Loucy (cell line): Measurements from ENCODE around the gene DAP.

Experiments used
- H2AFZ ChIP-seq: fragments of 200-600 bp; sonication (generic); 2 replicates; pipeline ENCODE4 v1.6.0; 2016; ENCODE audit warnings: antibody characterized with exemption, mild to moderate bottlenecking, low read length, moderate library complexity
- H3F3A ChIP-seq: fragments of 200-600 bp; 2 replicates; pipeline ENCODE4 v1.6.0; 2016; ENCODE audit warnings: antibody characterized with exemption, low read depth, mild to moderate bottlenecking
- H3K27me3 ChIP-seq: fragments of 200-600 bp; sonication (generic); 2 replicates; pipeline ENCODE4 v1.6.1; 2014; ENCODE audit warnings: low read length, mild to moderate bottlenecking; ENCODE audit not compliant: insufficient read depth, poor library complexity, severe bottlenecking
- H3K36me3 ChIP-seq: fragments of 200-600 bp; sonication (generic); 2 replicates; pipeline ENCODE4 v1.6.1; 2016; ENCODE audit warnings: low read length; ENCODE audit not compliant: insufficient read depth
- H3K4me1 ChIP-seq: fragments of 200-600 bp; sonication (generic); 2 replicates; pipeline ENCODE4 v1.5.1; 2014; ENCODE audit warnings: low read length, mild to moderate bottlenecking; ENCODE audit not compliant: insufficient read depth, poor library complexity, severe bottlenecking
- H3K4me2 ChIP-seq: fragments of 200-600 bp; sonication (generic); 2 replicates; pipeline ENCODE4 v1.6.0; 2014; ENCODE audit warnings: antibody characterized with exemption, low read length, low read depth, mild to moderate bottlenecking; ENCODE audit not compliant: poor library complexity, severe bottlenecking
- H3K4me3 ChIP-seq: fragments of 200-600 bp; sonication (generic); 2 replicates; pipeline ENCODE4 v1.5.1; 2014; ENCODE audit warnings: low read length, mild to moderate bottlenecking, mixed read lengths; ENCODE audit not compliant: poor library complexity, severe bottlenecking
- H3K79me2 ChIP-seq: fragments of 200-600 bp; sonication (generic); 2 replicates; pipeline ENCODE4 v1.6.1; 2014; ENCODE audit warnings: low read length; ENCODE audit not compliant: insufficient read depth
- H3K9ac ChIP-seq: fragments of 200-600 bp; sonication (generic); 2 replicates; pipeline ENCODE4 v1.6.0; 2014; ENCODE audit warnings: mild to moderate bottlenecking, low read depth, low read length, moderate library complexity; ENCODE audit not compliant: poor library complexity, severe bottlenecking
- H3K9me2 ChIP-seq: fragments of 200-600 bp; sonication (generic); replicated peaks from 2 replicates; pipeline ENCODE4 v1.6.1; 2016; ENCODE audit warnings: low read depth, low read length, mixed read lengths
- H3K9me3 ChIP-seq: fragments of 200-600 bp; sonication (generic); 2 replicates; pipeline ENCODE4 v1.6.1; 2014; ENCODE audit warnings: mild to moderate bottlenecking, antibody characterized with exemption, low read length, low read depth; ENCODE audit not compliant: insufficient read depth
- H4K20me1 ChIP-seq: fragments of 200-600 bp; sonication (generic); 2 replicates; pipeline ENCODE4 v1.6.0; 2014; ENCODE audit warnings: antibody characterized with exemption, low read length, mild to moderate bottlenecking; ENCODE audit not compliant: insufficient read depth, poor library complexity, severe bottlenecking
- EZH2phosphoT487 ChIP-seq: fragments of 200-600 bp; IDR thresholded peaks from 2 replicates; pipeline ENCODE4 v1.6.1; 2018; ENCODE audit warnings: antibody characterized with exemption, mild to moderate bottlenecking, moderate library complexity, borderline replicate concordance
- TF ChIP-seq, protein P1 (sequence below): fragments of 200-600 bp; sonication (generic); conservative IDR thresholded peaks from 2 replicates; pipeline ENCODE4 v1.5.1; 2014; ENCODE audit warnings: mild to moderate bottlenecking, antibody characterized with exemption, low read length

Gene DAP

DNA sequence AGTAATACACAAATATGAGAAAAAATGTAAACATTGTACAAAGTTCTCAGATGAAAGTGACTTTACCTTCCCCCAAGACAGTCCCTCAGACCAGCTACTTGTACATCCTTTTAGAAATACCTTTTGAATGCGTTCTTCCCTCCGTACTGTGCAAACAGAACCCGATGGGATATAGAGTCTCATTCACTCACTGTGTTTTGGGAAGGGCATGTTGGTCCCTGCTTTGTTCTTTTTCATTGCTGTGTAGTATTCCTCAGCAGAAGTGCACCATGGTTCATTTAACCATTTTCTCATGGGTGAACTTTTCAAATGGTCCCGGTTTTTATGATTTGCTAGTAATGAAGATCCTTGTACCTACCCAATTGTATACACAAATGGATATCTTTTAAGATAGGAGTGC, 102.8 kb downstream of the DAP start:
- no peak for TF ChIP-seq EZH2phosphoT487
- TF ChIP-seq, protein P1, sequence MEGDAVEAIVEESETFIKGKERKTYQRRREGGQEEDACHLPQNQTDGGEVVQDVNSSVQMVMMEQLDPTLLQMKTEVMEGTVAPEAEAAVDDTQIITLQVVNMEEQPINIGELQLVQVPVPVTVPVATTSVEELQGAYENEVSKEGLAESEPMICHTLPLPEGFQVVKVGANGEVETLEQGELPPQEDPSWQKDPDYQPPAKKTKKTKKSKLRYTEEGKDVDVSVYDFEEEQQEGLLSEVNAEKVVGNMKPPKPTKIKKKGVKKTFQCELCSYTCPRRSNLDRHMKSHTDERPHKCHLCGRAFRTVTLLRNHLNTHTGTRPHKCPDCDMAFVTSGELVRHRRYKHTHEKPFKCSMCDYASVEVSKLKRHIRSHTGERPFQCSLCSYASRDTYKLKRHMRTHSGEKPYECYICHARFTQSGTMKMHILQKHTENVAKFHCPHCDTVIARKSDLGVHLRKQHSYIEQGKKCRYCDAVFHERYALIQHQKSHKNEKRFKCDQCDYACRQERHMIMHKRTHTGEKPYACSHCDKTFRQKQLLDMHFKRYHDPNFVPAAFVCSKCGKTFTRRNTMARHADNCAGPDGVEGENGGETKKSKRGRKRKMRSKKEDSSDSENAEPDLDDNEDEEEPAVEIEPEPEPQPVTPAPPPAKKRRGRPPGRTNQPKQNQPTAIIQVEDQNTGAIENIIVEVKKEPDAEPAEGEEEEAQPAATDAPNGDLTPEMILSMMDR, result no peak
- no peaks in the 10 kb centered on the region for H3K79me2 ChIP-seq
- H2AFZ ChIP-seq, result no peak overlapping the region
- H4K20me1 ChIP-seq, result no peaks in the 10 kb centered on the region
- no peaks in the 10 kb centered on the region for H3K36me3 ChIP-seq
- no peaks in the 10 kb centered on the region for H3K4me1 ChIP-seq
- H3K4me2 ChIP-seq, result no peak overlapping the region
- H3K4me3 ChIP-seq, result no peak overlapping the region
- no peaks in the 10 kb centered on the region for H3K9me3 ChIP-seq
- H3K27me3 ChIP-seq, result no peaks in the 10 kb centered on the region
- no peak overlapping the region for H3K9ac ChIP-seq
- H3K9me2 ChIP-seq, result no peaks in the 10 kb centered on the region
- no peaks in the 10 kb centered on the region for H3F3A ChIP-seq

DNA sequence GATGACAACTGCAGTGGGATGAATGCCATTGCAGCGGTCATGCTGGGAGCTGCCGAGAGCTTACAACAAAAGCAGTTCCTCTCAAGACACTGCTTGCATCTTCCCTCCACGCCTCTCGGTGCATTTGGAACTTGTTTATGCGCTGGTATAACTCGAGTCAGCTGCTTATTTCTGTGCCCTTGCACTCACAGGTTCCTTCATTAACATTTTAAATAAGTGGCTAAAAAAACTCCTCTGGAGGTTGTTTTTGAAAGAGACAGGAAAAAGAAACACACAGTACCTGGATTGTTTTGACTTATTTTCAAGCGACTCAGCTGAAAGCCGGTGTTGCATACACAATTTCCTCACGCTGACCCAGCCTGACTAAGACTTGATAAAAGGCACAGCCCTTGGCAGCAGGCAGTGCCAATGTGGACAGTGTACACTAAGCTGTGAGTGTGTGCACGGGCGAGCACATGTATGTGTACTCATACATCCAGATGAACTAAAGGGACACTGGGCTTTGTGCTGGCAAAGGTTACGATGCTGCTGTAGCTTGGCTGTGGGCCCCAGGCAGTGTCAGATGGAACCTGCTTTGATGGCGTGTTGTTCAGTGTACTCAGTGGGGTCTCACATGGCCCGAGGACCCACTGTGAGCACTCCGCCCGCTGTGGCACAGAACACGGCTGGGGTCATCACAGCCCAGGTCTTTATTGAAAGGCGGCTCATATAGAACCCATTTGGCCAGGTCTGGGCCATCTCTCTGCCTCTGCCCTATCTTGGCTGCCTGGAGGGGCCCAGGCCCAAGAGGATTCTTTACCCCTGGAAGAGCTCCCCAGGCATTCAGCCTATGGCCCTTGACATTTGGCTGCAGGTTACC, 104.8 kb downstream of the DAP start:
- H3F3A ChIP-seq, result no peaks in the 10 kb centered on the region
- no peaks in the 10 kb centered on the region for H3K9me3 ChIP-seq
- no peak overlapping the region for H3K4me2 ChIP-seq
- no peaks in the 10 kb centered on the region for H4K20me1 ChIP-seq
- H3K9me2 ChIP-seq, result no peaks in the 10 kb centered on the region
- H3K9ac ChIP-seq, result no peak overlapping the region
- H3K36me3 ChIP-seq, result no peaks in the 10 kb centered on the region
- H3K79me2 ChIP-seq, result no peaks in the 10 kb centered on the region
- no peak overlapping the region for H3K4me3 ChIP-seq
- H3K27me3 ChIP-seq, result no peaks in the 10 kb centered on the region
- H2AFZ ChIP-seq, result no peak overlapping the region
- no peaks in the 10 kb centered on the region for H3K4me1 ChIP-seq
- no peak for TF ChIP-seq EZH2phosphoT487
- TF ChIP-seq, protein P1, result no peak

DNA sequence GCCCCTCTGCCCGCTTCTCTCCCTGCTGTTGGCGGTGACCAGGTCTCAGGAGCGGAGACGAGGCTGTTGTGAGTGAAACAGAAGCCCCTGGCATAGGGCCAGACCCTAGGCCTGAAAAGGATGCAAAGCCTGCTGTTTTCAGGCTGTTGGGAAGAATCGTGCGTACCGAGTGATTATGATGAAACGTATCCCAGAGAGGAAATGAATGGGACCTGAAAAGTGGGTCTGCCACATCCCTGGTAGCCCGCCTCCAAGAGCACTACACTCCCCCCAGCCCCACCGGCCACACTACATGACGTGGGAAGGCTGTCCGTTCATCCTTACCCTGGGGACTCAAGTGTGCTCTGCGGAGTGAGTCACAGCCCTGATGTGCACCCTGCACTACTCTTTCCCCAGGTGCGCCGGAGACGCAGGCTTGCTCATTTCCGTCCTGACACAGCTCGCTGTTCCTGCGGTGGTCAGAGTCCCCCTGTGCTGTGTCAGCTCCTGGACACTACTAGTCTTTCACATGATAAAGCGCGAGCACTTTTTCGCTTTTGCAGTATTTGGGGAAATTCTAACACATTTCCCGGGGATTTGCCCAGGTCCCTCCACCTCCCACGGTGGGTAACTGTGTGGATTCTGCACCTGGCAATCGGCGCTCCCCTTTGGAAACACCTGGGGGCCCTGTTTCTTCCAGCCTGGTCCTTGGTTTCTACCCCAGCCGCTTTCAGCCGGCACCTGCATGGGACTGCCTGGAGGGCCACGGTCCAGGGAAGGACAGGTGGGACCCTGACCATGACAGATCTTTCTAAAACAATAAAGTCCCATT, 105.7 kb downstream of the DAP start:
- no peaks in the 10 kb centered on the region for H3K9me3 ChIP-seq
- H3F3A ChIP-seq, result no peaks in the 10 kb centered on the region
- no peaks in the 10 kb centered on the region for H3K36me3 ChIP-seq
- H3K79me2 ChIP-seq, result no peaks in the 10 kb centered on the region
- no peaks in the 10 kb centered on the region for H3K9me2 ChIP-seq
- no peak overlapping the region for H3K4me2 ChIP-seq
- H3K4me3 ChIP-seq, result no peak overlapping the region
- no peaks in the 10 kb centered on the region for H4K20me1 ChIP-seq
- no peak overlapping the region for H3K9ac ChIP-seq
- TF ChIP-seq, protein P1, result no peak
- TF ChIP-seq EZH2phosphoT487, result no peak
- no peaks in the 10 kb centered on the region for H3K4me1 ChIP-seq
- H3K27me3 ChIP-seq, result no peaks in the 10 kb centered on the region
- H2AFZ ChIP-seq, result no peak overlapping the region
